ENCODE results near the gene SRRT. TPM values are rescaled to one million over a fixed set of nuclear protein-coding genes. Genes with fewer than 3 reads are reported as not detected.
"Not testable (repeated sequence)": the region's sequence is repeated elsewhere in the genome, so short reads cannot be mapped to it uniquely, and the experiment has no call there.

Gene SRRT
- total RNA-seq, 1 experiment from 2014 or later: 65.8 TPM

GRCh38 chr7:100852048-100852872 lies 22.6 kb upstream of the SRRT start, which contains the start of gene SLC12A9:
TSS of gene SLC12A9 (plus strand) at chr7:100852713. CDS start at chr7:100854198, 1,485 bp downstream.
- Histone ChIP-seq H3K4me3 (ENCODE audit: low read length) (peak within 1 kb of the TSS; percentile 88), H3K9ac (ENCODE audit: low read length) (peak within 1 kb of the TSS; percentile 93), H3K36me3 (ENCODE audit: insufficient read depth, low read length) (no peaks in the 10 kb centered on the region; the same call in 1 of the 2 replicates), H3K4me1 (ENCODE audit: low read length) (peaks cover 18% of the 10 kb centered on the region), H3K9me3 (ENCODE audit: low read length) (no peaks in the 10 kb centered on the region), H3K27me3 (ENCODE audit: low read length) (no peaks in the 10 kb centered on the region), H4K20me1 (ENCODE audit: insufficient read depth, low read depth, low read length) (0 out of 2 replicates have a peak, but pooled peaks cover under 1% of the 10 kb centered on the region), H3K9me2 (replicated peaks; ENCODE audit: insufficient read depth, low read length) (no peaks in the 10 kb centered on the region), H3K27ac (ENCODE audit: low read length) (peak within 1 kb of the TSS; percentile 63), H3K4me2 (ENCODE audit: low read depth, low read length, poor library complexity, severe bottlenecking) (peak within 1 kb of the TSS; percentile 100), H2AFZ (ENCODE audit: low read length) (peak within 1 kb of the TSS; percentile 97; the same call in 1 of the 2 replicates), H3K79me2 (ENCODE audit: low read length) (peaks cover 39% of the 10 kb centered on the region)
- peak; percentile 96 for DNase-seq

GRCh38 chr7:100854146-100854895 lies 20.6 kb upstream of the SRRT start:
- H3K9me2 ChIP-seq (replicated peaks; ENCODE audit: insufficient read depth, low read length): no peaks in the 10 kb centered on the region
- peak overlapping the region; percentile 100 for H3K4me2 ChIP-seq (ENCODE audit: low read depth, low read length, poor library complexity, severe bottlenecking)
- DNase-seq: no peak
- peaks cover 40% of the 10 kb centered on the region for H3K79me2 ChIP-seq (ENCODE audit: low read length)
- no peaks in the 10 kb centered on the region for H3K9me3 ChIP-seq (ENCODE audit: low read length)
- peak overlapping the region; percentile 88; the same call in 1 of the 2 replicates for H3K4me3 ChIP-seq (ENCODE audit: low read length)
- peak overlapping the region; percentile 93 for H3K9ac ChIP-seq (ENCODE audit: low read length)
- H3K4me1 ChIP-seq (ENCODE audit: low read length): peaks cover 18% of the 10 kb centered on the region
- H2AFZ ChIP-seq (ENCODE audit: low read length): no peak overlapping the region
- H3K27ac ChIP-seq (ENCODE audit: low read length): no peak overlapping the region
- H4K20me1 ChIP-seq (ENCODE audit: insufficient read depth, low read depth, low read length): 0 out of 2 replicates have a peak, but pooled peaks cover 2% of the 10 kb centered on the region
- no peaks in the 10 kb centered on the region for H3K27me3 ChIP-seq (ENCODE audit: low read length)
- no peaks in the 10 kb centered on the region; the same call in 1 of the 2 replicates for H3K36me3 ChIP-seq (ENCODE audit: insufficient read depth, low read length)

DNA sequence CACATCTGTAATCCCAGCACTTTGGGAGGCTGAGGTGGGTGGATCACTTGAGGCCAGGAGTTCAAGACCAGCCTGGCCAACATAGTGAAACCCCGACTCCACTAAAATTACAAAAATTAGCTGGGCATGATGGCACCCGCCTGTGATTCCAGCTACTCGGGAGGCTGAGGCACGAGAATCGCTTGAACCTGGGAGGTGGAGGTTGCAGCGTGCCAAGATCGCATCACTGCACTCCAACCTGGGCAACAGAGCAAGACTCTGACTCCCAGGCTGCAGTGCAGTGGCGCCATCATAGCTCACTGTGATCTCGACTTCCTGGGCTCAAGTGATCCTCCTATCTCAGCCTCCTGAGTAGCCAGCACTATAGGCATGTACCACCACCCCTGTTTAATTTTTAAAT lies 20.0 kb upstream of the SRRT start:
- Histone ChIP-seq H3K79me2 (ENCODE audit: low read length) (peaks cover 40% of the 10 kb centered on the region), H3K4me1 (ENCODE audit: low read length) (peaks cover 18% of the 10 kb centered on the region)
- not testable (repeated sequence) for H3K9me3 ChIP-seq (ENCODE audit: low read length); H4K20me1 ChIP-seq (ENCODE audit: insufficient read depth, low read depth, low read length); H3K27ac ChIP-seq (ENCODE audit: low read length); H3K9me2 ChIP-seq (replicated peaks; ENCODE audit: insufficient read depth, low read length); H3K9ac ChIP-seq (ENCODE audit: low read length); H3K36me3 ChIP-seq (ENCODE audit: insufficient read depth, low read length); H2AFZ ChIP-seq (ENCODE audit: low read length); H3K4me2 ChIP-seq (ENCODE audit: low read depth, low read length, poor library complexity, severe bottlenecking); DNase-seq; H3K27me3 ChIP-seq (ENCODE audit: low read length); H3K4me3 ChIP-seq (ENCODE audit: low read length)

GRCh38 chr7:100855515-100855914 lies 19.4 kb upstream of the SRRT start:
- no peak for DNase-seq
- Histone ChIP-seq H3K4me3 (ENCODE audit: low read length) (no peak overlapping the region), H3K9me2 (replicated peaks; ENCODE audit: insufficient read depth, low read length) (no peaks in the 10 kb centered on the region), H4K20me1 (ENCODE audit: insufficient read depth, low read depth, low read length) (0 out of 2 replicates have a peak, but pooled peaks cover 2% of the 10 kb centered on the region), H3K9me3 (ENCODE audit: low read length) (no peaks in the 10 kb centered on the region), H3K27me3 (ENCODE audit: low read length) (no peaks in the 10 kb centered on the region), H3K9ac (ENCODE audit: low read length) (no peak overlapping the region), H3K27ac (ENCODE audit: low read length) (no peak overlapping the region), H3K79me2 (ENCODE audit: low read length) (peaks cover 40% of the 10 kb centered on the region), H3K36me3 (ENCODE audit: insufficient read depth, low read length) (peaks cover 3% of the 10 kb centered on the region; the same call in 1 of the 2 replicates), H3K4me1 (ENCODE audit: low read length) (peaks cover 18% of the 10 kb centered on the region), H2AFZ (ENCODE audit: low read length) (no peak overlapping the region), H3K4me2 (ENCODE audit: low read depth, low read length, poor library complexity, severe bottlenecking) (no peak overlapping the region)

DNA sequence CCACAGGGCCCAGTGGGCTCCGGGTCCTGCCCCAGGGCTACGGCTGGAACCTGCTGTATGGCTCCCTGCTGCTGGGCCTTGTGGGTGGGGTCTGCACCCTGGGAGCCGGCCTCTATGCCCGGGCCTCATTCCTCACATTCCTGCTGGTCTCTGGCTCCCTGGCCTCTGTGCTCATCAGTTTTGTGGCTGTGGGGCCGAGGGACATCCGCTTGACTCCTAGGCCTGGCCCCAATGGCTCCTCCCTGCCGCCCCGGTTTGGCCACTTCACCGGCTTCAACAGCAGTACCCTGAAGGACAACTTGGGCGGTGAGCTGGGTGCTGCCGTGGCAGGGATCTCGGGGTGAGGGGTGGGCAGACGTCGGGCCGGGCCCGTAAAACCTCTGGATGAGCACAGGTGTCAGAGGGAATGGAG lies 18.0 kb upstream of the SRRT start:
- Histone ChIP-seq H3K9me3 (ENCODE audit: low read length) (no peaks in the 10 kb centered on the region), H3K27me3 (ENCODE audit: low read length) (no peaks in the 10 kb centered on the region), H3K79me2 (ENCODE audit: low read length) (peaks cover 40% of the 10 kb centered on the region), H3K9me2 (replicated peaks; ENCODE audit: insufficient read depth, low read length) (no peaks in the 10 kb centered on the region), H3K27ac (ENCODE audit: low read length) (no peak overlapping the region), H3K4me2 (ENCODE audit: low read depth, low read length, poor library complexity, severe bottlenecking) (no peak overlapping the region), H3K9ac (ENCODE audit: low read length) (no peak overlapping the region), H3K36me3 (ENCODE audit: insufficient read depth, low read length) (peaks cover 3% of the 10 kb centered on the region; the same call in 1 of the 2 replicates), H2AFZ (ENCODE audit: low read length) (no peak overlapping the region), H3K4me3 (ENCODE audit: low read length) (no peak overlapping the region), H4K20me1 (ENCODE audit: insufficient read depth, low read depth, low read length) (0 out of 2 replicates have a peak, but pooled peaks cover 2% of the 10 kb centered on the region), H3K4me1 (ENCODE audit: low read length) (peaks cover 9% of the 10 kb centered on the region)
- DNase-seq: no peak

- peaks cover 3% of the 10 kb centered on the region; the same call in 1 of the 2 replicates for H3K36me3 ChIP-seq (ENCODE audit: insufficient read depth, low read length)
- no peak overlapping the region for H3K9ac ChIP-seq (ENCODE audit: low read length)
- H3K4me1 ChIP-seq (ENCODE audit: low read length): no peaks in the 10 kb centered on the region
- no peak for DNase-seq
- H3K4me2 ChIP-seq (ENCODE audit: low read depth, low read length, poor library complexity, severe bottlenecking): no peak overlapping the region
- no peaks in the 10 kb centered on the region for H3K9me2 ChIP-seq (replicated peaks; ENCODE audit: insufficient read depth, low read length)
- no peak overlapping the region for H2AFZ ChIP-seq (ENCODE audit: low read length)
- no peaks in the 10 kb centered on the region for H3K27me3 ChIP-seq (ENCODE audit: low read length)
- H3K9me3 ChIP-seq (ENCODE audit: low read length): no peaks in the 10 kb centered on the region
- peaks cover 18% of the 10 kb centered on the region for H3K79me2 ChIP-seq (ENCODE audit: low read length)
- H3K4me3 ChIP-seq (ENCODE audit: low read length): no peak overlapping the region
- H4K20me1 ChIP-seq (ENCODE audit: insufficient read depth, low read depth, low read length): 0 out of 2 replicates have a peak, but pooled peaks cover 2% of the 10 kb centered on the region
- no peak overlapping the region for H3K27ac ChIP-seq (ENCODE audit: low read length)
Measured at GRCh38 chr7:100859856-100860255, 15.0 kb upstream of the SRRT start.

- Histone ChIP-seq H4K20me1 (ENCODE audit: insufficient read depth, low read depth, low read length) (0 out of 2 replicates have a peak, but pooled peaks cover 2% of the 10 kb centered on the region), H3K9me3 (ENCODE audit: low read length) (no peaks in the 10 kb centered on the region), H3K27me3 (ENCODE audit: low read length) (no peaks in the 10 kb centered on the region), H2AFZ (ENCODE audit: low read length) (no peak overlapping the region), H3K79me2 (ENCODE audit: low read length) (peaks cover 7% of the 10 kb centered on the region), H3K4me1 (ENCODE audit: low read length) (no peaks in the 10 kb centered on the region), H3K4me3 (ENCODE audit: low read length) (no peak overlapping the region), H3K9ac (ENCODE audit: low read length) (no peak overlapping the region), H3K27ac (ENCODE audit: low read length) (no peak overlapping the region), H3K9me2 (replicated peaks; ENCODE audit: insufficient read depth, low read length) (no peaks in the 10 kb centered on the region), H3K4me2 (ENCODE audit: low read depth, low read length, poor library complexity, severe bottlenecking) (no peak overlapping the region), H3K36me3 (ENCODE audit: insufficient read depth, low read length) (0 out of 2 replicates have a peak, but pooled peaks cover 3% of the 10 kb centered on the region)
- no peak for DNase-seq
Measured at GRCh38 chr7:100860702-100861615, 13.9 kb upstream of the SRRT start.

Measured in Karpas-422 (cell line).